ENCODE data around the gene GALNTL6.
"Not testable (repeated sequence)": the region's sequence is repeated elsewhere in the genome, so short reads cannot be mapped to it uniquely, and the experiment has no call there.

Gene GALNTL6

DNA sequence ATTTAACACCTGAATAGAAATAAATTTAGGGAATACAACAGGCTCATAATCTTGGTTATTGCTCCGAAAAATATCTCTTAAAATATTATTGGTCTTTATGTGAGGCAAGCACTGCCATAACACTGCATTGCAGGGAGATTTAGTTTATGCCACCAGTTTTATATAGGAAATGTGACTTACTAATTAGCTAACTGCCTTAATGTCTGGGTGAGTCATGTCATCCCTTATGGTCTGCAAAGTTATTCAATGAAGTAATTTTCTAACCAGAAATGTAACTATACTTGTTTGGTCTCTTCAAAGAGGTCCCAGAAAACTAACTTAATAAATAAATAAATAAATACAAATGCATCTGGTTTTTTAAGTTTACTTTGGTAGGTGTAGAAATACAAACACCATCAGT lies 597.2 kb downstream of the GALNTL6 start:
- no peak for TF ChIP-seq POLR2A (IDR thresholded peaks at IDR 0.05; ENCODE audit: low read depth, low read length)
- no peak for FAIRE-seq
- DNase-seq (ENCODE audit: insufficient read length, low spot score) = no peak

DNA sequence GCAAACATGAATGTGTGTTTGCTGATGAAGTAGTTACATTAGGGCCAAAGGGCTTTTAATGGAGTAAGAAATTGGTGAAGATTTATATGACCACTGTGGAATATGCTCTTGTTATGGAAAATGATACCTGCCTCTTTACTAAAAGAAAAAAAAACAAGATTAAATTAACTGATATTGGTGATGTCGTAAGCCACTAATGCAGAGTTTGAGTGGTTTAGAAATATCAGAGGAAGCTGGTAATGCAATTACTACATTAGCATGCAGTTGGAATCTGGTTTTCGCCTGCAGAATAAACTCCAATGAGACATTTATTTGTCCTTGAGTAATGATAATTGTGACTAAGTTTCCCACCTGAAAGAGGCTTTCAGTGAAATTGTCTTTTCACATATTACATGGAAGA lies 597.9 kb downstream of the GALNTL6 start:
- DNase-seq (ENCODE audit: insufficient read length, low spot score) = no peak
- TF ChIP-seq POLR2A (IDR thresholded peaks at IDR 0.05; ENCODE audit: low read depth, low read length) = no peak
- FAIRE-seq = no peak

GRCh38 chr4:172412851-172413580 lies 599.8 kb downstream of the GALNTL6 start:
- no peak for TF ChIP-seq POLR2A (IDR thresholded peaks at IDR 0.05; ENCODE audit: low read depth, low read length)
- DNase-seq (ENCODE audit: insufficient read length, low spot score) (no peak), FAIRE-seq (no peak)

GRCh38 chr4:172428979-172429378 lies 615.8 kb downstream of the GALNTL6 start:
- DNase-seq (ENCODE audit: insufficient read length, low spot score); FAIRE-seq: not testable (repeated sequence)

DNA sequence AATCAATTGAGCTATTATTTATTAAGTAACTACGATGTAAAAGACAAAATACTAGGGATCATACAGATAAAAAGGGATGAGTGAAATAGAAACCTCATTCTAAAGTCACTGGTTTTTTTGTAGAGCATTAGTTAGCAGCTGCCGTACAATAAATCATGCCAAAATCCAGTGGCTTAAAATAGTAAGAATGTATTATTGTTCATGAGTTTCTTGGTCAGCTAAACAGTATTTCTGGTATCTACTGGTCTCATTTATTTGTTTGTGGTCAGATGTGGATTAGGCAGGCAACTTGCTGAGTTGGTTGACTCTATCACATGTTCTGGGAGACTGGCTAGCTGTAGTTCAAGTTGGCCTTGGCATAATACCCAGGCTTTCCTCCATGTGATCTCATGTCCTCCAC lies 667.3 kb downstream of the GALNTL6 start:
- DNase-seq (ENCODE audit: insufficient read length, low spot score) (no peak), FAIRE-seq (no peak)
- no peak for TF ChIP-seq POLR2A (IDR thresholded peaks at IDR 0.05; ENCODE audit: low read depth, low read length)

- no peak for DNase-seq (ENCODE audit: insufficient read length, low spot score)
- FAIRE-seq = no peak
- TF ChIP-seq POLR2A (IDR thresholded peaks at IDR 0.05; ENCODE audit: low read depth, low read length) = no peak
Measured at GRCh38 chr4:172481802-172482508, 668.8 kb downstream of the GALNTL6 start.

GRCh38 chr4:172485007-172485406 lies 671.8 kb downstream of the GALNTL6 start:
- no peak for TF ChIP-seq POLR2A (IDR thresholded peaks at IDR 0.05; ENCODE audit: low read depth, low read length)
- FAIRE-seq = no peak
- DNase-seq (ENCODE audit: insufficient read length, low spot score) = no peak

DNA sequence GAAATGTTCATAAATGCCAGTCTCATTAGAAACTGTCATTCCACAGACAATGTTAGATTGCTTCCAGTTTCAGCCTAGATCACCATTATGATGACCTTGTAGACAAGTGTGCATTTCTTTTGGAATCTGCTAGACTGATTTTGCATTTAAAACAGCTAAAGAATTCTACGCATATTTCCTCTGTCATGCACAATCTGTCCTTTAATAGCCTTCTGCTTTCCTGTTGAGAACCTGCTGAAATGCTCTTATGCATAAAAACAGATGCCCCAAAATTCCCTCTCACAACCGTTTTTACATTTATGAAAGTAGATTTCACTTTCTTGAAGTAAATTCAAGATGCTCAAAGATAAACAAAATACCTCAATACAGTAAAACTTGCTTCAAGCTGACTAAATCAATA lies 673.3 kb downstream of the GALNTL6 start:
- FAIRE-seq = no peak
- TF ChIP-seq POLR2A (IDR thresholded peaks at IDR 0.05; ENCODE audit: low read depth, low read length) = no peak
- no peak for DNase-seq (ENCODE audit: insufficient read length, low spot score)

DNA sequence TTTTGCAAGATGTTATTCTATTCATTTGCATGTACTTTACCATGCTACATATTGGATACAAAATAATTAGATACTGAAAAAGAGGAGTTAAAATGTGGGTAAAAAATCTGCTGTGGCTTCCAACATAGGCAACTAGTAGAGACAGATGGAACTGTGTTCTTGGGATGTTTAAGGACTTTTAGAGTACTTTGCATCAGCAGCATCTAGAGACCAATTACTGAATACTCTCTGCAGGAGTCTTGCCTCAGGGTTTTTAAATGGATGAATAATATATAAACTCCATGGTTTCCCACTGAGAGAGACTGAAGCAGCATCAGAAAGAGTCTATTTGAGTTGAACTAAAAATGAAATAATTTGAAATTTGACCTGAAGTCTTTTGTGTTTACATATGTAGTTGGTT lies 676.7 kb downstream of the GALNTL6 start:
- no peak for TF ChIP-seq POLR2A (IDR thresholded peaks at IDR 0.05; ENCODE audit: low read depth, low read length)
- no peak for DNase-seq (ENCODE audit: insufficient read length, low spot score)
- FAIRE-seq = no peak

- DNase-seq (ENCODE audit: insufficient read length, low spot score) (no peak), FAIRE-seq (no peak)
- no peak for TF ChIP-seq POLR2A (IDR thresholded peaks at IDR 0.05; ENCODE audit: low read depth, low read length)
Measured at GRCh38 chr4:172495769-172496168, 682.6 kb downstream of the GALNTL6 start.

DNA sequence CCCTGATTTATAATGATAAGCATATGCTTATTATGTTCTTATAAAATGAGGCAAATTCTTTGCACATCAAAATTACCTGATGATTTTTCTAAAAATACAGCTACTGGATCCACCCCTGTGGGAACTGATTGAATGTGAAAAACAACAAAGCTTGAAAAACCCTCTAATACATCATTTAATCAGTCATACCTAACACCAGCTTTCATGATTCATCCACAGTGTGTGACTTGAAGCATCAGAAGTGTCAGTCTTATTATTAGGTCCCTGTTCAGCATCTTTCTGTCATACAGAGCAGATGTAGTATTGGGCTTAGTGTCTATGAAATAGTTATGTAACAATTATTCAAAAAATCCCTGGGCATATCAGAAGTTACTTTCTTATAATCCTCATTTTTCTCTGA lies 684.1 kb downstream of the GALNTL6 start:
- TF ChIP-seq POLR2A (IDR thresholded peaks at IDR 0.05; ENCODE audit: low read depth, low read length) = no peak
- FAIRE-seq = no peak

GRCh38 chr4:172514011-172514410 lies 700.8 kb downstream of the GALNTL6 start:
- DNase-seq (ENCODE audit: insufficient read length, low spot score) (no peak), FAIRE-seq (no peak)
- no peak for TF ChIP-seq POLR2A (IDR thresholded peaks at IDR 0.05; ENCODE audit: low read depth, low read length)

More for the DNA sequence above, 684.1 kb downstream of the GALNTL6 start:
- DNase-seq (ENCODE audit: insufficient read length, low spot score) = no peak

DNA sequence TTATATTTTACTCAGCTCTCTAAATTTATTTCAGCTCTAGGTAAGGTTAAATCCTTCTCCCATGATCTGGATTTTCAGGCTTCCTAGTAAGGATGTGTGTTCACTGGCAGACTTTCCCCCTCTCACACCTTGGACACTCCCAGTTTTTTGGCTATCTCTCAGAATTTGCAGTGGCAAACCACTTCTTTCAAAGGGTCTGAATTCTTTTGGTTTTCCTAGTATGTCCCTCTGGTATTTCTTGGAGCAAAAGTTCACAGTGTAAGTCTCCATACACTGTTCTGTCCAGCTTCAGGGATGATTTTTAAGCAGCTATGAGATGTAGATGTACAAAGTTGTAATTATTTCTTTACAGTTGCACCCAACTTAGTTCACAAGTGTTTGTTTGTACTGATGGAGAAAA lies 701.6 kb downstream of the GALNTL6 start:
- TF ChIP-seq POLR2A (IDR thresholded peaks at IDR 0.05; ENCODE audit: low read depth, low read length) = no peak
- FAIRE-seq (no peak), DNase-seq (ENCODE audit: insufficient read length, low spot score) (no peak)

GRCh38 chr4:172515266-172515879 lies 702.2 kb downstream of the GALNTL6 start:
- DNase-seq (ENCODE audit: insufficient read length, low spot score) (no peak), FAIRE-seq (no peak)
- TF ChIP-seq POLR2A (IDR thresholded peaks at IDR 0.05; ENCODE audit: low read depth, low read length) = no peak

- DNase-seq (ENCODE audit: insufficient read length, low spot score) = no peak
- no peak for FAIRE-seq
- no peak for TF ChIP-seq POLR2A (IDR thresholded peaks at IDR 0.05; ENCODE audit: low read depth, low read length)
Measured at GRCh38 chr4:172517391-172517790, 704.2 kb downstream of the GALNTL6 start.

Measured in H54 (cell line).